Midbrain (tissue), 1 donor: ENCODE results near the gene KAT6B.

ENCODE experiments used
- DNase-seq: peaks from one replicate; lab custom pipeline; 2025; lab: John Stamatoyannopoulos, UW

The KAT6B gene

DNA sequence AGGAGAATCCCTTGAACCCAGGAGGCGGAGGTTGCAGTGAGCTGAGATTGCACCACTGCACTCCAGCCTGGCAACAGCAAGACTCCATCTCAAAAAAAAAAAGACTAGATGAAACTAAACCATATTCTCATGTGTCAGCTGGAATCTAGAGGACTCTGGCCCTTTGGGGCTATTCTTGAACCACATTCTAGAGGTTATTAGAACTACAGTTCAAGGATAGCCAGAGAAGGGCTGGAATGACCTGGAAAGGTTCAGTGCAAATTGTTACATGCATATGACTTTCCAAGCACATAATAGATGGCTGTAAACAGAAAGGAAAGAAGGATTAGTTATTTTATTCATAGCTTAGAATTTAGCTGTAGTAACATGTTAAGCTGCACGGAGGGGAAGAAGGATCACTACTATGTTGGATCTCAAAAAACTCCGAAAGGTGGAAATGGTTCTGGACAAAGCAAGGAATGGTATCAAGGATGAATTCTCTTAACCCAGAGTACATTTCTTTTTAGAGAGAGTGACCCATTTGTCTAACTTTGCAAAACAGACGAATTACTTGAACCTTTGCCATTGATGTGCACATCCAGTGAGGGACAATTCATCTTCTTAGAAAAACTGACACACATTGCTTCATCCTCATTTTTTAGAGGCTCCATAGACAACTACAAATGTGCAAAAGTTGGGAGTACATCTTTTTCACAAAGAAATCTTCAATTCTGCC, 161.1 kb downstream of the KAT6B start:
- DNase-seq = peak; percentile 28

- DNase-seq = no peak
Measured at GRCh38 chr10:74988054-74988775, 161.8 kb downstream of the KAT6B start.

DNA sequence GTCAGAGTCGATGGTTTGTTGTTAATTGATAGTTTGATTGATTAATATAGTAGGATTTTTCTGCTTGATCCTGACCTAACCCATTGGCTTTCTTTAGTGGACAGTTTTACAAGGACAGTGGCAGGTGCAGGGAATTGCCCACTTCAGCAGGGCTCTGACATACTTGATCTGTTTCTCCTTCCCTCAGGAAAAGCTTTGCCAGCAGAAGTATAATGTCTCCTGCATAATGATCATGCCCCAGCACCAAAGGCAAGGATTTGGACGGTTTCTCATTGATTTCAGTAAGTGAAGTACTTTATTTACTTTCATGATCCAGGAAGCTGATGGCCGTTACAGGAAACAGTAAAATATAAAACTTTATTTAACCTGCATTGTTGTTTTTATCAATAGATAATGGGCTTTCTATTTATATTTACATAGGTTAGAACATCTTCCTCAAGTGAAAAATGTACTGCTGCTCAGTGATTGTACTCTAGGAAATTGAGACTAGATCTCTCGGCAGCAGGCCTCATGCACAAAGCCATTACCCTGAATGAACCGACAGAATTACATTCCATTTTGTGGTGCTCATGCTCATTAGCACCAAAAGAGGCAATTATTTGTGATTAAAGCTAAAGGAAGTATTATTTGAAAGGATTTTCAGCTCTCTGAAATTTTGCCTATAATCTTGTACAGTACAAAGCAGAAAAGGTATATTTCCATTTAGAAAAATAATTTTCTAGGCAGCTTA, 162.6 kb downstream of the KAT6B start:
- no peak for DNase-seq

GRCh38 chr10:74991435-74991834, 165.0 kb downstream of the KAT6B start:
- no peak for DNase-seq

DNA sequence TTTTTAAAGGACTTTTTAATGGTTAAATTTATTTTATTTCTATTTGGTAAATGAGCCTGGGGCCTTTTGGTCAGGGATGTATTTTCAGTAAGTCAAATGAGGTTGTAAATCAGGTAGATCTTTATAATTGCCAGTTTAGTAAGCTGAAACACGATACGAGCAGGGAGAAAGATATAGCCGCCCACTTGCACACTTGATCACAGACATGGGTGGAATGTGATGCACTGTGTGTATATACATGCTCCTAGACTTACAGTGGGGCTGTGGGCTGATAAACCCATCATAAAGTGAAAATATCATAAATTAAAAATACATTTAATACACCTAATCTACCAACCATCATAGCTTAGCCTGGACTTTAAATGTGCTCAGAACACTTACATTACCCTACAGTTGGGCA, 165.7 kb downstream of the KAT6B start:
- DNase-seq = no peak

GRCh38 chr10:74993649-74994048, 167.2 kb downstream of the KAT6B start:
- DNase-seq = no peak

DNA sequence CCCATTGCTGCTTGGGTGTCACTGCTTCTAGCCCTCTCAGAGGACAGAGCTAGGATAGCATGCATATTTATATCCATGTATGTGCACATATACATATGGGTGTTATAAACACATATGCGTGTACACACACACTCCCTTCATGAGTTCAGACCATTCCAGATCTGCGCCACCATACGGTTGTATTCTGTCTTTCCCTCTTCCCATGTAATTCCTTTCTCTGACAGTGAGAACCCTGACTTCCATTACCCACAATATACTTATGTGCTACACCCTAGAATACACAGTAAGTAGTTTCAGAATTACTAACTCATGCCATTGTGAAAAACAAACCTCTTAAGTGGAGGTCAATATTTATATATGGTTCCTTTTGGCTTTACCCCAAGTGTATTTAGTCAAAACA, 168.5 kb downstream of the KAT6B start:
- no peak for DNase-seq

- no peak for DNase-seq
Measured at GRCh38 chr10:74995806-74996205, 169.4 kb downstream of the KAT6B start.

GRCh38 chr10:74997163-74997562, 170.8 kb downstream of the KAT6B start:
- no peak for DNase-seq

- DNase-seq = no peak
Measured at GRCh38 chr10:75000748-75001321, 174.4 kb downstream of the KAT6B start.

DNA sequence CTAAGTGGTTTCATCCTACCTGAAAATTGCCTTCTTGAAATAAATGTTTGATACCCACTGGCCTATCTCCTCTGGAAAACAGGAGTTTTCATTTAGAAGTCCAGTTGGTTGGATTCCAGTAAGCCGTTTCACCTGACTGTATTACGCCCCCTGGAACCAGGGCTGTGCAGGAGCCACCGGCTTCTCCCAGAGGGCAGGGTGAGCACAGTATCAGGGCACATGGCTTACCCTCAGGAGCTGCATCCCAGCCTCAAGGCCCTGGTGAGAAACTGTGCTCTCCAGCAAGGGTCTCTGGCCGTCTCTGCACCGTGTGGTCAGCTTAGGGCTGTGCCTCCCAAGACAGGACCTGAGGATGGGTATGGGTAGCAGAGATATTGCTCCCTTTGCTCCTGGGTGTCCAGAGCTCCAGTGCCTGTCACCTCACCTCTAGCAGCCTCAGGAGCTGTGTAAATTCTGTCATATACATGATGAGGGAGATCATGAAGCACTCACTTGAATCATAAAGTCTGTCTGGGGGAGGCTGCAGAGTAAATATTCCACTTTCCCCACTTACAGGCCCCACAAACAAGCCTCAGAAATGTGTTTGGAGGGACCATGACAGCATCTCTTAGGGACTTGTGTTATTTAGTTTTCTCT, 175.4 kb downstream of the KAT6B start:
- DNase-seq = no peak

- DNase-seq = no peak
Measured at GRCh38 chr10:75002351-75002725, 175.9 kb downstream of the KAT6B start.

DNA sequence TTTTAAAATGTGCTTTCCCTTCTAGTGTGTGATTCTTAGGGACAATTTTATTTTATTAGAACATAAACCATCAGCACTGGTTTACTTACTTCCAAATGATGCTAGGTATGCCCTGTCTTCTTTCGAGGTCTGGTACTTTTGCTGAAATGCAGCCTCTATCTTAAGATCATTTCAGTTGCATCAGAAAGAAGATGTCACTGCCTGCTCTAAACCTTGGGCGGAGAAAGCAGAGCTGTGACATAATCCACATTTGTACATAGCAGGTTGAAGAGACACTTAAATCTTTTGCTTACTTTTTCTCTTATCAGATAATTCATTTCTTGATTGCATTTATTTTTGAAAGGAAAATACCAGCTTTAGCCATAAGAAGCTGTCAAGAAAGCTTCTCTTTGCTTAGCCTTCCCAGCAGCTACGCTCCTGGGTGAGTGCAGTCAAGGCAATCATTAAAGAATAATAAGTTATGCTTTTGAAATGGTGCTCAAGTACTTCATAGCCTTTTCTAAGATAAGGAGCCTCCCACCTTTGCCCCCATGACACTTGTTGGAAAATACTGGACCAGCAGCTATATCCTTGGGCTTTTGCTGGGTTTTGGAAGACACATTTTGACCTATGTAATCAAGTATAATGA, 176.7 kb downstream of the KAT6B start:
- DNase-seq = no peak

DNA sequence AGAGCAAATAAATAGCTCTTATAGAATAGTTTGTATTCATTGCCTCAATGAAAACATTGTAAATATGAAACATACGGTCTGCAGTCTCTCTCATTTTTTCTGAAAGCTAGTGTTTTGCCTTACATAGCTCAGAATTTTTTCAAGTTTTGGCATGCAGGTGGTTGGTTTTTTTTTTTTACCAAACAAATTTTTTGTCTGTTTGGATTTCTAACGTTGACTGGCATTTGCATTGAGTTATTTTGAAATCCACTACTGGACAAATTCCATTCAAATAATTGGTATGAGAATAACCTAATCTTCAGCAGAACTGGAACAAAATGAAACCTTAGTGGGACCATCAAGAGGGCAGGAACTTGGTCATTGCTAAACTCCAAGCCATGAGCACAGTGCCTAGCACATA, 177.5 kb downstream of the KAT6B start:
- no peak for DNase-seq

DNA sequence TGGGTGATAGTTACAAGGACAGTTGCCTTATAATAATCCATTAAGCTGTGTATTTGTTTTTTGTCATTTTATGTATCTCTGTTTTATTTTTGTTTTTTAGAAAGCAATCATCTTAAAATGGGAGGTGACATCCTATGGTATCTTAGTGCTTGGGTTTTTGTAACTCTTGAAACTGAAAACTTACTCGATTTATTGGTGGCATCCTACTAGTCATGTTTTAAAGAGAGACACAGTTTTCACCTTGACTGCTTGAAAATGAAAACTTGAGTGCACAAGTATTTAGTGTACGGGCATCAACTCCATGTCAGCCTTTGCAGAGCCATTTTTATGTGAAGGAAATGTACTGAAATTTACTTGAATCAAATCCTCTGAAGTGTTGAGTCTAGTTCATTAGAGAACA, 181.2 kb downstream of the KAT6B start:
- DNase-seq = no peak

- no peak for DNase-seq
Measured at GRCh38 chr10:75008952-75009351, 182.6 kb downstream of the KAT6B start.

DNA sequence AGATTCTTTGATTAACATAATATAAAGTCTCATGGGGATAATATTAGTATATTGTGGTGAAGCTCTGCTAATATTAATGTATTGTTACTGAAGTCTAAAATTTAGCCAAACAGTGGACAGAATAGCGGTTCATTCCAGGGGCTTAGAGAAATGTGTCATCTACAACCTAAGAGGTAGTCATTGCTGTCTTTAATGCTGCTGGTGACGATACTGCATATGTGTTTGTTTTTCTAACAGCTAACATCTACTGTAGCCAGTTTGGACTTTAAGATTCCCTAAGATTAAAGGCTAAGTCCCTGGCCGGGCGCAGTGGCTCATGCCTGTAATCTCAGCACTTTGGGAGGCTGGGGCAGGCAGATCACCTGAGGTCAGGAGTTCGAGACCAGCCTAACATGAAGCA, 183.0 kb downstream of the KAT6B start:
- no peak for DNase-seq

GRCh38 chr10:75010373-75010772, 184.0 kb downstream of the KAT6B start:
- no peak for DNase-seq

GRCh38 chr10:75011221-75011620, 184.8 kb downstream of the KAT6B start:
- no peak for DNase-seq

DNA sequence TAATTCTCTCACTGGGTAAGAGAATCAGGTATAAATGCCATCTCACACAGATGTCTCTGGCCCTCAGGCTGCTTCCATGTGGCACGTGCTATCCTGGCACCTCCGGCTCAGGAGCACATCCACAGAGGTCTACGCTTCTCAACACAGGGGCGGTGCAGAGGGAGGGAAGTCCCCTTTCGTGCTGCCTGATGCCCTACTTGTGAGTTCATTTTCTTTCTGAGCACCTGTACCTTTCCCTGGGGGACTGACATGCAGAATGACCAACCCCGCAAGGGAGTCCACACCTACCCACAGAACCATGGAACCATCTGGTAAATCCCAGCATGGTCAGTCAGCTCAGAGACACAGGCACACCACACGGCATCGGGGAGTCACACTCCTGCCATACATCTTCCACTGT, 186.1 kb downstream of the KAT6B start:
- no peak for DNase-seq

GRCh38 chr10:75013007-75013406, 186.6 kb downstream of the KAT6B start:
- DNase-seq = no peak

- no peak for DNase-seq
Measured at GRCh38 chr10:75013522-75013921, 187.1 kb downstream of the KAT6B start.
